Measurements from ENCODE around the gene BDH1.
"Not testable (repeated sequence)": the region's sequence is repeated elsewhere in the genome, so short reads cannot be mapped to it uniquely, and the experiment has no call there.

Gene BDH1

DNA sequence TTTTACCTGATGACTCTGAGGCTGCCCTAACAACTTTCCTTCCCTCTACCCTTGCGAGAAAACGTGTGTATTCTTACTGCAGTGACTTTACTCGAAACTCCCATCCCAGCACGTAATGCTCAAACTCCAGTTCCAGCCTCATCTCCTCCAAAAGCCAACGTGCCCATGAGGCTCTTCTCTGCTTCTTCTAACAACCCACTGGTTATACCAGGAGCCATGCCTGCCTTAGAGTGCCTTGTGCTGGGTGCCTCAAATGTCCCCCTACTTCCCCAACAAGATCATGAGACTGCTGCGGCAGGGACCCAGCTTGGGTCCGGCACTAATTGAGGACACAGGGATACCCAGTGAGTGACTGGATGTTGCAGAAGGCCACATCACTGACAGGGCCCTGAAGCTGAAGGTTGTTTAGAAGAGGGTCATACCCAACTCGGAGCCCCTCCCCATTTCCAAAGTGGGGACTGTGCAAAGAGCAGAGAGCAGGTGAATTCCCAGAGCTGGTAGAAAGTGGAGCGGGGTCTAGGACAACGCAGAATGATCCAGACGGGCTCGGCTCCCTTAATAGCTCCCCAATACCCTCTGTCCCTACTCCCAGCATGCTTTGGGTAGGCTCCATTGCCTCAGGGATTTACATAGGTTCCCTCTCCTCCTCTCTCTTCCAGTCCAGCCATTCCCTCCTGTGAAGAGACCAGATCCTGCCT lies 71.4 kb downstream of the BDH1 start:
- no peak for DNase-seq

DNA sequence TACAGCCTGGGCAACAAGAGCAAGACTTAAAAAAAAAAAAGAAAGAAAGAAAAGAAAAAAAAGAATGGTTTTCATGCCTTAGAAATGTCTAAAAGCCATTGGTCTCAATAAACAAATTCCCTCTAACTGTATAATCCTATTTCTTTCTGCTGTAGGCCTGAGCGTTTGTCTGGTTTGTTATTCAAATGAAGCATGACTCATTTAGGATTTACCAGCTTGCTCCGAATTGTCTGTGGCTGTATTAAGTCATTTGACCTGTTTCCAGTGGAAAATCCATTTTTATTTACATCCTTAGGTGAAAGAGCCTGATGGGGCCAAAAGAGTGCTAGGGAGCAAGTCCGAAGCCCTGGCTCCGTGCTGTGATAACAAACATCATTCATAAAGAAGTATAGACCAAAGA lies 73.8 kb downstream of the BDH1 start:
- DNase-seq, result no peak

GRCh38 chr3:197480320-197480719 lies 75.4 kb downstream of the BDH1 start:
- DNase-seq, result no peak

DNA sequence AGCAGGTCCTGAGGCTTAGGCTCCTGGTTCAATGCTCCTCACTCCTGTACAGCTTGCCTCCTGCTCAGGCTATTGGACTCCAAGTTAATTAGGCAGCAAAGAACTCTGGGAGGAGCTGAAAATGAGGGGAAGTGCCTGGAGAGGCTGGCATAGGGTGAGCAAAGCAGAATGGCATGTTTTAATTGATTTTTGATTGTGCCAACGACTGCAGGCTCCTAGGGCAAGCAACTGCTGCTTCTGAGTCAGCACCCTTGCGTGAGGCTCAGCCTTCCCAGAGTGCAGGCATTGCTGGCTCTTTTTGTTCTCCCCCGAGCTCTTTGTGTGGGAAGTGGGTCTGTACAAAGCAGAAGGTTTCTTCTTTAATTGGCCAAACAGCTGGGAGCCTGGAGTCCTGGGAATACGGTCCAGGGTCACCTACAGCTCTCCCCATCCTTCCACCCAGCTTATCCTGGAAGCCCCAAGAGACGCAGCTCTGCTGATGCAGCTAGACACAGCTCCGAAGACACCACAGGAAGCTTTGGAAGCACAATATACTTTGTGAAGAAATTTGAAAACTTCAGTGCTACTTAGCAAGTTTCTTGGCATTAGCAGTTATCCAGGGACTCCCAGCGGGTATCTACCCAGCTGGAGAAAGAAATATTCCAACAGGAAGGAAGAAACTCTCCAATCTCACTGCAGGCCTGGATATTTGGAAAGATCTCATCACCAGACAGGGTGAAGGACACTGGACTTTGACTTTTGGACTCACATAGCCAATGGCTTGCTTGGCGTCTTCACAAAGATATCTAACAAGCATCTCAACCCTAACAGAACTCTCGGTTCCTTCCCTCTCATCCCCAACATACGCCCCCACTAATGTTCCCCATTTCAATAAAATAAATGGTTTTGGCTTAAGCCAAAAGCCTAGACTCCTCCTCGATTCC lies 76.8 kb downstream of the BDH1 start:
- DNase-seq, result peak; percentile 34 to 87

GRCh38 chr3:197477816-197478215 lies 78.0 kb downstream of the BDH1 start:
- not testable (repeated sequence) for DNase-seq

DNA sequence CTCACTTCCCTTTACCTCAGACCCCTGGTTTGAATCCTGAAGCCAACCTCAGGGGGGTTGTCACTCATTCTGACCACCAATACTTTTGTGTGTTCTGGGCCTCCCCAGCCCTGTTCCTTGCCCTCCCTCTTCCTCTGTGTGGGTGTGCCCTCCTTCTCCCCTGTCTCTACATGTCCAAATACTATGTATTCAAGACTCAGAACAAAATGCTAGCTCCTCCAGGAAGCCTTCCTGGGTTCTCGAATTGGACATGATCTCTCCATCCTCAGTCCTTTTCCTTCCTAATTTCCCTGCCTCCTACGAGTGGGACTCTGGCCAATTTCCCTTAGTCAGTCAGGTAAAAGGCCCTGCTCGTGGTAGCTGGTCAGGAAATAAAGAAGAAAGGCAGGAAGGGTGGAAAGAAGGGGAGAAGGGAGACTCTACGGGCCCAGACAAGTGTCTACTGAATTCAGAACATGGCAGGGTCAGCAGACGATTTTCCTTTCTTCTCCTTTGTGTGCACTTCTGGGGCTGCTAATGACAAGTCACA lies 79.7 kb downstream of the BDH1 start:
- DNase-seq, result no peak

DNA sequence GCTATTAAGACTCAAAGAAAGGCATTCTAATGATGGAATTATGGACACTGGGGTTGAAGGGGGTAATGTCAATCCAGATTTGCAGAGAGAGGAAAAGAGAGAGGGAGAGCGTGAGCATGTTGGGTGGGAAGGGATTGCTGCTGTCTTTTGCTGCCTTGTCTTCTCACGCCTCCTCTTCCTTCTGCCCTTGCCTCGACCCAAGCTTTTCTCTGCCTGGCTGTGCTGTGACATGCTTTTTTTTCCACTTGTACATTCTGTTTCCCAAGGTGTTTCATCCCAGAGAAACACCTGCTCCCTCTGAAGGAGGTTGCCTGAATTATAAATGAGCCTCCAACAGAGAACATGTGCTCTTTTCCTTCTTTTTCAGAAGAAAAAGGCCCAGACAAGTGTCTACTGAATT lies 80.3 kb downstream of the BDH1 start:
- DNase-seq, result no peak

DNA sequence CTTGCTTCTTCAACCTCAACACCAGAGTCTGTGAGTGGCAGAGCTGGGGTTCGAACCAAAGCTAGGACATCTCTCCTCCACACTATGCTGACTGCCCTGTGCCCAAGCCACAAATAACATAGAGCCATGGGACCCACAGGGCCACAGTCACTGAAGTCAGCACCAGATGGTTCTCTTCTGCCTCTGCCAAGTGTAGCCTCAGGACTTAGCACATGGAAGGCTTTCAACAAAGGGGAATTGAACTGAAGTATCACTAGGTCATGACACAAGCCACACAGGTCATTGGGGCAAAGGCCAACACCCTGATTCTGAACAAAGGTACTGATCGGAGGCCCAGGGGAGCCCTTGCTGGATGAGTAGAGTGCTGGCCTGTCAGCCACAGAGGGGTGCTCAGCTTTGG lies 83.6 kb downstream of the BDH1 start:
- no peak for DNase-seq

- no peak for DNase-seq
These were observed 84.4 kb downstream of the BDH1 start for GRCh38 chr3:197471221-197472010.

DNA sequence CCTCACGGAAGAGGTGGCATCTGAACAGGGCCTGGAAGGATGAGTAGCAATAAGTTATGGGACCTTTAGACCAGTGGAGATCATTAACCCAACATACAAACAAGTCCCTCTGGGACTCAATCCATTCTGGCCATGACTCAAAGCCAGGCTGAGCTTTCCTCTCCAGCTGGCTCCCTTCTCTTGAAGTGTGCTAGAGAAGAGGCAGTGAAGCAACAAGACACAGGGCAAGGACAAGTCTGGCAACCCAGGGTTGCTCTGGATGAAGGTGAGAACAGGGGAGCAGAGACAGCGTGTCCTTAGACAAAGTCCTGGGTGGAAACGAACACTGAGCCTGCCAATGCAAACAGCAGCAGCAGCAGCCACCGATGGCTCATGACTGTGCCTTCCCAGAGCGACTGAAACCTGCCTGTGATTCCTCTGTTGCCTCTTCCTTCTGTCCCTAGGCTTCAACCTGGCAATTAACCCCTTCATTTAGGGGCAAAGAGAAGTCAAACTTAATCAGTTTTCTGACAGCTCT lies 86.8 kb downstream of the BDH1 start:
- peak in 1 of 2 experiments; percentile 68 for DNase-seq

DNA sequence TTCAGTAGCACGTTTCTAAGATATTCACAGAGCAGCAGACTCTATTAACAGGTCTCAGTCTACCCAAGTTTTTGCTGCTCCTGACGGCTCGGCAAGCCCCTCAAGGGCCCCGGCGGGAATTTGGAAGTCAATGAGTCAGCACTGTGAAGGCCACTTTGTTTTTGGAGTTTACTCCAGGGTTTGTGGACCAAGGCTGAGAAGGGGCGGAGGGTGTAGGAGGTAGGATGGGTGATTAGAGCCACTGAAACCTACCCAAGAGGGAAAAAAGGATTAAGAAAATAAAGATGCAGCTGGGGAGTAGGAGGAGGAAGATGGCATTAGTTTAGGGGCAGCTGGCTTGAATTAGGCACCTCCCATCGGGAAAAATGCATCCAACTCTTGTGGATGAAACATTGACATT lies 87.6 kb downstream of the BDH1 start:
- no peak for DNase-seq

- DNase-seq, result peak in 1 of 2 experiments; percentile 50
These were observed 89.0 kb downstream of the BDH1 start for GRCh38 chr3:197466586-197467399.

DNA sequence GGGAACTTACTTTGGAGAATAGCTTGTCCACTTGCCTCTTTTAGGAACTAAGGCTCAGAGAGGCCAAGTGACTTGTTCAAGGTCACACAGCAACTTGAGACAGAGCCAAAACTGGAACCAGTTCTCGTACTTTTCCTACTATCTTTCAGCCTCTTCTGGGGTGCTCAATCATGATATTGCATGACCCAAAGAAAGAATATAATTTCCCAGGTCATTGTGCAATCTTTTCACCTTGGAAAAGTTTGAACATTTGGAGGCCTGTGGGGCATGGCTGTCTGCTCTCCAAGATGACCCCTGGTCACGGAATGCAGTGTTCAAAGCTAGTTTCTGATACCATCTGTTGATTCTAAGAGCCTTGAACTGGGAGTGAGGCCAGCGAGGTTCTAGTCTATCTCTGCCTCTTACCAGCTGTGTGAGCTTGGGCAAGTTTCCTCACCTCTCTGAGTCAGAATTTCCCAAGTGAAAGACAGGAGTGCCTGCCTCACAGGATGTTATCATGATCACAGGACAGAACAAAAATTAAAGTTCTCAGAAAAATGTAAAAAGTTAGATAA lies 89.7 kb downstream of the BDH1 start:
- DNase-seq, result no peak

GRCh38 chr3:197465197-197465995 lies 90.4 kb downstream of the BDH1 start:
- DNase-seq, result no peak

GRCh38 chr3:197464794-197465193 lies 91.0 kb downstream of the BDH1 start:
- no peak for DNase-seq

GRCh38 chr3:197463279-197463678 lies 92.5 kb downstream of the BDH1 start:
- no peak for DNase-seq

DNA sequence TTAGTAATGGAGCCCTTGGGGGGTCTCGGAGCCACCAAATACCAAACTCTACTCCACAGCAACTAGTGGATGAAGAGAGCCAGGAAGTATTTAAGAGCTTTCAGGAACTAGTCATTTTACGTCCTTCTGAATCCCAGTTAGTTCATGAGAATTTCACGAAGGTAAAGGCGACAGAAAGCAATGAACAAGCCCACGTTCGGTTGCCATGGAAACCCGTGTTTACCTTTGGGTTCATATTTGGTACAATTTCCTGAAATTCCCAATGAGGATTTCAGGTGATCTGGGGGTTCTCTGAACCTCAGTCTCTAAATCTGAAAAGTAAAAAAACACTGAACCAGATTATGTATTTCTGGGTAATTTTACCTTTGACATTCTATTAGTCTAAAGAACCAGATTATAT lies 93.0 kb downstream of the BDH1 start:
- DNase-seq, result no peak

- no peak for DNase-seq
These were observed 95.1 kb downstream of the BDH1 start for GRCh38 chr3:197460639-197461038.

DNA sequence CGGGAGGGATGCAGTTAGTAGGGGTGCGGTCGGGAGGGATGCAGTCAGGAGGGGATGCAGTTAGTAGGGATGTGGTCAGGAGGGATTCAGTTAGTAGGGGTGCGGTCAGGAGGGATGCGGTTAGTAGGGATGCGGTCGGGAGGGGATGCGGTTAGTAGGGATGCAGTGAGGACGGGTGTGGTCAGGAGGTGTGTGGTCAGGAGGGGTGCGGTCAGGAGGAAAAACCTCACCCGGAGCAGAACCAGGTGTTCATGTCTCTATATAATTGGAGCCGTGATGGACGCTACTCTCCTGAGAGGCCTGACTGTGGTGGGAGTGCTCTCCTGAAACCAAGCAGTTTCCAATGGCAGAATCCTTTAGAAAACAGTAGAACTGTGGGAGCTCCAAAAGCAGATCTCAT lies 95.8 kb downstream of the BDH1 start:
- no peak for DNase-seq
